Transverse colon (tissue), 4 donors: Measurements from ENCODE around the gene AVPR2.

Experiments
- CTCF ChIP-seq, 5 experiments: fragments of 200-600 bp in 3 of 5; fragments of 450-650 bp in 2 of 5; sonication (generic) in 3 of 5; IDR thresholded peaks; 1 replicate in 2 of 5; 2 replicates in 3 of 5; pipeline ENCODE4 v1.5.1; 2016 to 2017; ENCODE audit warnings: antibody characterized with exemption in 5 of 5, inconsistent platforms in 3 of 5, mild to moderate bottlenecking in 2 of 5, moderate library complexity in 1 of 5
- POLR2A ChIP-seq: fragments of 450-650 bp; IDR thresholded peaks from one replicate; pipeline ENCODE4 v1.6.1; 2016; ENCODE audit warnings: antibody characterized with exemption, mild to moderate bottlenecking, moderate library complexity
- POLR2AphosphoS5 ChIP-seq, 3 donors: sonication (generic); formaldehyde crosslinking; IDR thresholded peaks; one replicate each; pipeline ENCODE4 v1.6.1; 2016; ENCODE audit warnings: antibody characterized with exemption in 3 of 3

DNA sequence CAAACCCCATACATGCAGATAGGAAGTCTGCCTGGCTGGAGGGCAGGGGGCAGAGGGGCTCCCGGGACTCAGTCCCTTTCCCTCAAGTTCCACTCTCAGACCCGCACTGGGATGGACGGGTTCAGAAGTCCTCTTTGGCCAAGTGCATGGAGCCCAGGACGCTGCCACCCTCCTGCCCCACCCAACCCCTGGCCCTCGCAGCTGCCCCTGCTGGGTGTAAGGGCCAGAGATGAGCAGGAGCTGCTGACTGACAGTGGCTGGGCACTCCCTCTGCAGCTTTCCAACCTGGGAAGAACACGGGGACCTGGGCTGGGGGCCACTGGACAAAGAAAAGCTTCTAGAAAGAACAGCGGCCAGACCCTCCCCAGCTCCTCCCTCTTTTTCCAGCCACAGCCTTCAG, 21.9 kb upstream of the AVPR2 start:
- no peak for TF ChIP-seq CTCF (IDR thresholded peaks at IDR 0.05)
- no peak for TF ChIP-seq POLR2A
- no peak for TF ChIP-seq POLR2AphosphoS5 (IDR thresholded peaks at IDR 0.05)
